HG02759 (cell line): ENCODE data around the gene PTGR1.
A peak's percentile ranks its signal among the peaks of the same experiment; 100 is the strongest.

Source experiments
- ATAC-seq: cut with Tn5 transposase; IDR thresholded peaks from one replicate; pipeline ENCODE4 v1.9.1; 2021; ENCODE audit warnings: mild to moderate bottlenecking, moderate library complexity; ENCODE audit not compliant: unreplicated experiment

Gene PTGR1

DNA sequence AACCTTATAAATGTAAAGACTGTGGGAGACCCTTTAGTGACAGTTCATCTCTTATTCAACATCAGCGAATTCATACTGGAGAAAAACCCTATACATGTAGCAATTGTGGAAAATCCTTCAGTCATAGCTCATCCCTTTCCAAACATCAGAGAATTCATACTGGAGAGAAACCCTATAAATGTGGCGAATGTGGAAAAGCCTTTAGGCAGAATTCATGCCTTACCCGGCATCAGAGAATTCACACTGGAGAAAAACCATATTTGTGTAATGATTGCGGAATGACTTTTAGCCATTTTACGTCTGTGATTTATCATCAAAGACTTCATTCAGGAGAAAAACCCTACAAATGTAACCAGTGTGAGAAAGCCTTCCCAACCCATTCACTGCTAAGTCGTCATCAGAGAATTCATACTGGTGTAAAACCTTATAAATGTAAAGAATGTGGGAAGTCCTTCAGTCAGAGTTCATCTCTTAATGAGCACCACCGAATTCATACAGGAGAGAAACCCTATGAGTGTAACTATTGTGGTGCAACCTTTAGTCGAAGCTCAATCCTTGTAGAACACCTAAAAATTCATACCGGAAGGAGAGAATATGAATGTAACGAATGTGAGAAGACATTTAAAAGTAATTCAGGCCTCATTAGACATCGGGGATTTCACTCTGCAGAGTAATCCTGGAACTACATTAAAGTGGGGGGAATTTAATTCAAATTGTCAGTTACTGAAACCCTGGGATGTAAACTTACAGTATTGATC, 56.8 kb downstream of the PTGR1 start:
- ATAC-seq = no peak

DNA sequence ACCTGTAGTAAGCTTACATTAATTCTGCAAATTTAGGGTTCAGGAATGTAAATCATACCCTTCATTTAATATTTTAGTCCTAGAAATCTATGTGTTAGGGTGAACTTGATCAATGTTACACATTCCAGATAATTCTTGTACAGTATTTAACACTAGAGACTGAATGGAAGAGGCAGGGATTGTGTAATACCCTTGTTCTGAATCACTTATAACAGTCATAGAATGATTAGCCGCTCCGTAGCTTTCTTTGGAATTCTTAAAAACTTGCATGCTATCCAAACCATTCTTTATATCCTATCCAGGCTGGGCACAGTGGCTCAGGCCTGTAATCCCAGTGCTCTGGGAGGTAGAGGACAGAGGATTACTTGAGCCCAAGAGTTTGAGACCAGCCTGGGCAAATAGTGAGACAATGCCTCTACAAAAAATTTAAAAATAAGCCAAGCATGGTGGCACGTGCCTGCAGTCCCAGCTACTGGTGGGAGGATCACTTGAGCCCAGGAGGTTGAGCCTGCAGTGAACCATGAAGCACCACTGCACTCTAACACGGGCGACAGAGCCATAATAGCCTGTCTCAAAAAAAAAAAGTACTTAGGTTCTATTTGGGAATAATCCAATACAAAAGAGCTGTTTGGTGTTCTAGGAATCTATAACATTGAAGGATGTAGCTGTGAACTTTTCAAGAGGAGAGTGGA, 66.2 kb downstream of the PTGR1 start:
- no peak for ATAC-seq

DNA sequence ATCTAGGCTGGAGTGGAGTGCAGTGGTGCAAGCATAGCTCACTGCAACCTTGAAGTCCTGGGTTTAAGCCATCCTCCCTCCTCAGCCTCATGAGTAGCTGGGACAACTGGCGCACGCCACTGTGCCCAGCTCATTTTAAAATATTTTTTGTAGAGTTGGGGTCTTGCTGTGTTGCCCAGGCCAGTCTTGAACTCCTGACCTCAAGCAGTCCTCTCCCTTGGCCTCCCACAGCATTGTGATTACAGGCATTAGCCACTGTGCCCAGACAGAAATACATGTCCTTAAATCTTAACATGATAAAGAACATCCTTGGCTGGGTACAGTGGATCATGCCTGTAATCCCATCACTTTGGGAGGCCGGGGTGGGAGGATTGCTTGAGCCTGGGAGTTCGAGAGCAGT, 67.7 kb downstream of the PTGR1 start:
- no peak for ATAC-seq

DNA sequence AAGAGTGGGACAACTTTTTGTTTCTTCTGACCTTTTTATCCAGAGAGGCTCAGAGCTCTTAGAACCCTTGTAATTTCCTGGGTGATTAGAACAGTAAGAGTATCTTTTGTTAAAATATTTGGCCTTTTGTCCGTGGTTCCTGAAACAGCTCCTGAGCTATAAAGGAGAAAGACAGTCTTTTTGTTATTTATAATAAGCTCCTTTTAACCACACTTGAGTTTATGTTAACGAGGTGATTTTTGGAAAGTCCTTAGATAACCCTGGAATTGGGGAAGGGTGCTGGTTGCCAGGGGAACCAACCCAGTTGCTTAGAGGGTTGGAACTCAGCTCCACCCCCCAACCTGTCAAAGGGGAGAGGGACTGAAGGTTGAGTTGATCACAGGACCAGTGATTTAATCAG, 69.7 kb downstream of the PTGR1 start:
- ATAC-seq = no peak

DNA sequence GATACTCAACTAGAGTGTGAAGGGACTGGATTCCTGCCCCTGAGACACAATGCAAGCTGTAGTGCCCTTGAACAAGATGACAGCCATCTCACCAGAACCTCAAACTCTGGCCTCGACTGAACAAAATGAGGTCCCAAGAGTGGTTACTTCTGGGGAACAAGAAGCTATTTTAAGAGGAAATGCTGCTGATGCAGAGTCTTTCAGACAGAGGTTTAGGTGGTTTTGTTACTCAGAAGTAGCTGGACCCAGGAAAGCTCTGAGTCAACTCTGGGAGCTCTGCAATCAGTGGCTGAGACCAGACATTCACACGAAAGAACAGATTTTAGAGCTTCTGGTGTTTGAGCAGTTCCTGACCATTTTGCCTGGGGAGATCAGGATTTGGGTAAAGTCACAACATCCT, 72.1 kb downstream of the PTGR1 start:
- no peak for ATAC-seq

DNA sequence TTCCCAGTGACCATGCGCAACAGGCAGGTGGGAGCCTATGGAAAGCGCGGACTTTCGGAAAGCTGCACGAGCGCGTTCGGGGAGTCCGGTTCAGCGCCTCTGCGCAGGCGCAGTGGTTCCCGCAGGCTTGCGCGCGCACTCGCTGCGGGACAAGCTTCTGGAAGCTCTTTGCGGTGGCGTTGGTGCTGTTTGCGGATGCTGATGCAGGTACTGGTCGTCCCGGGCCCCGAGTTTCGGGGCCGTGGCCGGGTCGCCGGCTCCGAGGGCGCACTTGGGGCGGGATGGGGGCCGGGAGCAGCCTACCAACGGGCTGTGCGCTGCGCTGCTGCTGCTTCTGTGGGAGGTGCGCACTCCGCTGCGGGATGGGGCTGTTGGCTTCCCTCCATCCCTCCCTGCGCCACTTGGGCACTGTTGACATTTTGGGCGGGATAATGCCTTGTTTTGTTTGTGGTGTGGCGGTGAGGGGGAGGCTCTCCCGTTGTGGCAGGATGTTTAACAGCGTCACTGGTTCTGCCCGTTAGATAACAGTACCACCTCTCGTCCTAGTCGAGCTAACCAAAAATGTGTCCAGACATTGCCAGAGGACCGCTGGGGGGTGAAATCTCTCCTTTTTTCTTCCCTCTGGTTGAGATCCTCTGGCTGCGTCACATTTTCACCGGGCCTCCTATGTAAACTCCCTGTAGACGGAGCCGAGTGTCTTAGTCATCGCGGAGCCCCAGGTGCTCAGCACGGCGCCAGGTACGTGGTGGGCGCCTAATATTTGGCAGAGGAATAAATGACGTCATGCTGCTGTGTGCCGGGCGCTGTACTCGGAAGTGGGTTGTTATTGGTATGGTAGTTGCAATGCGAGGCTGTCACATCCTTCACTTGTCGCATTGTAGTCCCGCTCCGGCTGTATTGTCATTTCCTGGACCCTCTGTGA, 74.1 kb downstream of the PTGR1 start, which contains the start of gene ZNF483:
ZNF483 (plus strand) TSS at position 124 of the 922 bp plus-strand sequence. CDS start 2,217 bp downstream, outside the sequence.
- peak; percentile 66 for ATAC-seq

DNA sequence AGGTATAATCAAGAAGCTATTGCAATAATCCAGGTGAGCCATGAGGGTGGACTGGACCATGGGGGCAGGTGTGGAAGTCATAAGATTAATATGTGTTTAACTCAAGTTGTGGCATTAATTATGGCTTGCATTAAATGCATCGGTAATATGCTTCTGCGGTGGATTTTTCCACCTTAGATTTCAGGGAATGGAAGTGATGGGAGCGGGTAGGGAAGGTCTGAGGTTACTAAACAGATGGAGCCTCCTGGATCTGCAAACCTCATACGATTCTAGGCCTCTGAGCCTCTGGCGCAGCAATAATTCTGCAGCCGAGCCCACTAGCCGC, 74.8 kb downstream of the PTGR1 start:
- ATAC-seq = no peak

DNA sequence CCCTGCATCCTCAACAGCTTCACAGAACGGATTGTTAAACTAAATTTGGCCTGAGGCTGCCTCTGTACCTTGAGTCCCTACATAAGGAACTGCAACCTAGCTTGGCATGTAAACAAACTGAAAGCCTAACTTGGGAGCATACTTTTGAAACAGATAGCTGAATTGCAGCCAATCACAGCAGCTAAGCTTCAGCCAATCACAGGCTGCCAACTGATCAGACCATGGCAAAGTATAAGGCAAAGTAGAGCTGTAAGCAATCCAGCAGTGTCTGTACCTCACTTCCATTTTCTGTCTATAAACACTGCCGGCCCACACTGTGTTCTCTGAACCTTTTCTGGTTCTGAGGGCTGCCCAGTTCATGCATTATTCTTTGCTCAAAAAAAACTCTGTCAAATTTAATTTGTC, 83.4 kb downstream of the PTGR1 start:
- no peak for ATAC-seq

DNA sequence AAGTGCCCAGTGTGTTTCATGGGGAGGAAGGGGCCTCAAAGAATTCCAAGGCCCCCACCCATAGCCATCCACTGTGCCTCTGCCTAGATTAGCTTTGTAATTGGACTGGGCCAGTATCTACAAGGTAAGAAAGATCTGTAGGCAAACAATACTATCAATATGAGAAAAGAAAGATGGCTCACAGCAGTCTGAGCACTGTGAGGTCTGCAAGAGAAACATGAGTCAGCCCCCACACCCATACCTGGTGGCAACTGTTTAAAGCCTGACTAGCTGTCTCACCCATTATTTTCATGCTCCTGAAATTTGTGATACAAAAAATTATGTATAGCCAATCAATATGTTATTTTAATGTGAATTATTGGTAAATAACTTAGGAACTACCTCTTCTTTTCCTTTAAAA, 84.5 kb downstream of the PTGR1 start:
- ATAC-seq = no peak
